GM20000 (cell line): Measurements from ENCODE around the gene SRSF3.
A peak's percentile ranks its signal among the peaks of the same experiment; 100 is the strongest.

Source experiments
- DNase-seq: peaks from one replicate; pipeline ENCODE4 v3.0.0; 2012; ENCODE audit warnings: low spot score
- TF ChIP-seq, protein P1 (sequence below): IDR thresholded peaks from 2 replicates; pipeline ENCODE4 v1.5.1; 2012; ENCODE audit warnings: mild to moderate bottlenecking, control low read depth; ENCODE audit errors: extremely low read depth, missing control alignments

SRSF3 gene

DNA sequence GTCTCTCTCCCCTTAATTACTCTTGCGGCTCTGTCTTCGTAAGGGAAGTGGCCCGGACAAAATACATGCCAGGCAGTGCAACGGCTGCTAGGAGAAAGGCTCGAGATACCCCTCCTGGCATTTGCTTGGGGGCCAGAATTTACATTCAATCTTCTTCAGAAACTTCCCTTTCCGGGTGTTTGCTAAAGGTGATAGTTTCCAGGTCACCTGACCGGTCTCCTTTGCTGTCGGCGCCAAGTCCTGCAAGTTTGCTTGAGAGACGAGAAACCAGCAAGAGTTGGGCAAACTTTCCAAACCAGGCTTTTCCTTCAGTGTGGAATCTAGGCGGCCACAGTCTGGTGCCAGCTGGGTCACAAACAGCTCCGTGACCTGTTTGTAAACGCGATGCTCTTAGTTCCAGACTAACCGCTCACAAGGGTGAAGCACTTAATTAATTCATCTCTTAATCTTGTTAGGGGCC, 563 bp upstream of the SRSF3 start:
- TF ChIP-seq, protein P1, sequence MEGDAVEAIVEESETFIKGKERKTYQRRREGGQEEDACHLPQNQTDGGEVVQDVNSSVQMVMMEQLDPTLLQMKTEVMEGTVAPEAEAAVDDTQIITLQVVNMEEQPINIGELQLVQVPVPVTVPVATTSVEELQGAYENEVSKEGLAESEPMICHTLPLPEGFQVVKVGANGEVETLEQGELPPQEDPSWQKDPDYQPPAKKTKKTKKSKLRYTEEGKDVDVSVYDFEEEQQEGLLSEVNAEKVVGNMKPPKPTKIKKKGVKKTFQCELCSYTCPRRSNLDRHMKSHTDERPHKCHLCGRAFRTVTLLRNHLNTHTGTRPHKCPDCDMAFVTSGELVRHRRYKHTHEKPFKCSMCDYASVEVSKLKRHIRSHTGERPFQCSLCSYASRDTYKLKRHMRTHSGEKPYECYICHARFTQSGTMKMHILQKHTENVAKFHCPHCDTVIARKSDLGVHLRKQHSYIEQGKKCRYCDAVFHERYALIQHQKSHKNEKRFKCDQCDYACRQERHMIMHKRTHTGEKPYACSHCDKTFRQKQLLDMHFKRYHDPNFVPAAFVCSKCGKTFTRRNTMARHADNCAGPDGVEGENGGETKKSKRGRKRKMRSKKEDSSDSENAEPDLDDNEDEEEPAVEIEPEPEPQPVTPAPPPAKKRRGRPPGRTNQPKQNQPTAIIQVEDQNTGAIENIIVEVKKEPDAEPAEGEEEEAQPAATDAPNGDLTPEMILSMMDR = no peak
- peak; percentile 54 for DNase-seq

DNA sequence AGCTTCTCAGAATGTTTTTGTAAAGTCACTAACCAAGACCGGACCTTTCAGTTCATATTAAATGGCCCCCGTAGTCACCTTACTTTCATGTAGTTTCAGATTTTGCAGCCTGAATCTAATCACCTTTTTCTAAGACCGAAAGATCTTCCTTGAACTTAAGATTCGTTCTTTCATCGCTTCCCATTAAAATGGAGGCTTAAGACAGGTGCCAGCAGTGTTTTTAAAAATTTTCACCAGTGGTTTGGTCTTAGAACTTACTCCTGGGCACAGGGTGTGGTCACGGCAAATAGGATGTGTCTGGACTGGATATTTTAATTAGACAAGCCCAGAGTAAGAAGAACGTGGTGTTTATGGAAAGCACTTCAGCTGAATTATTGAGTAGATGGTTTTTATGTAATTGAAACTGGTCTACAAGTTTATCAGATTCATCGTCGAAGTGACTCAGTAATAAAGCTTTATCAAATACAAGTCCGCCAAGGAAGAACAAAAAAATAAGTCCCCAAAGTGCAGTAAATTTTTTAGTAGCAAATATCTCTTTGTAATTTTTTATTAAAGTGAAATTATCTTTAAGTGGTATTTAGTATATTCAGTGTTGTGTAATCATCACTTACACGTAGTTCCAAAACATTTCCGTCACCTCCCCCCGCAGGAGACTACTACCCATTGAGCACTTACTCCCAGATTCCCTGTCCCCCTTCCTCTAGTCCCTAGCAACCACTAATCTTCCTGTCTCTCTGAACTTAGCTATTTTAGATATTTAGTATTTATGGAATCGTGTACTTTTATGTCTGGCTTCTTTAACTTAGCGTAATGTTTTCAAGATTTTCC, 868 bp downstream of the SRSF3 start:
- no peak for DNase-seq
- TF ChIP-seq, protein P1 = no peak

DNA sequence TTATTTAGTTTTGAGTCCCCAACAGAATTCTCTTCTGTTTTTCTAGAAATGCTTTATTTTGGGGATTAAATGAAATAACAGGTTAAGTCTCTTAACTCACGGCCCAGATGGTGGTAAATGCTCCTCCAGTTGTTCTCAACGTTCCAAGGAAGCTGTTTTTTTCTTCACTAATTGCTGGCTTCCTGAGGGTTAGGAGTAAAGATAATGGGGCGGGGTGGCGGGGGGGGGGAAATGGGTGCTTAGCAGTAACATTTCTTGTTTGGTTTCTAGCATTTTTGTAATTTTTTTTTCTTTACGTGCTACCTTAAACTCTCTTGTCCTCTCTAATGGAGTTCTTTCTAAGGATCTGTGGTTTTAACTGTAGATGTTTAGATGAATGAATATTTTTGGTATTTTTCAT, 2.2 kb downstream of the SRSF3 start:
- DNase-seq = no peak

DNA sequence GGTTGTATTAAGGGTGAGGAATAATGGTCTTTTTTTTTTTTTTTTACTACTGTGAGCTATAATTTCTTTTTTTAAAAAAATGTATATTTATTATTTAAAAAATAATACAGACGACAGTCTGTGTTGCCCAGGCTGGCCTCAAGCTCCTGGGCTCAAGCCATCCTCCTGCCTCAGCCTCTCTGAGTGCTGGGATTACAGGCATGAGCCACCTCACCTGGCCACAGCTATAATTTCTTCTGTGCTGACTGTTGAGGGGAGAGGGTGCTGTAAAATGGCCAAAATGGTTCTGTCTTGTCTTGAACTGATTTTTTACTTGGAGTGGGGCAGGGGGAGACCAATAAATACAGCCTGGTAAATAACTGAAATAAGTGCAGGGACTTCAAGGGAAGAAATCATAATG, 3.6 kb downstream of the SRSF3 start:
- DNase-seq = no peak
- TF ChIP-seq, protein P1 = no peak

More for the DNA sequence above, 2.2 kb downstream of the SRSF3 start:
- TF ChIP-seq, protein P1 = no peak

DNA sequence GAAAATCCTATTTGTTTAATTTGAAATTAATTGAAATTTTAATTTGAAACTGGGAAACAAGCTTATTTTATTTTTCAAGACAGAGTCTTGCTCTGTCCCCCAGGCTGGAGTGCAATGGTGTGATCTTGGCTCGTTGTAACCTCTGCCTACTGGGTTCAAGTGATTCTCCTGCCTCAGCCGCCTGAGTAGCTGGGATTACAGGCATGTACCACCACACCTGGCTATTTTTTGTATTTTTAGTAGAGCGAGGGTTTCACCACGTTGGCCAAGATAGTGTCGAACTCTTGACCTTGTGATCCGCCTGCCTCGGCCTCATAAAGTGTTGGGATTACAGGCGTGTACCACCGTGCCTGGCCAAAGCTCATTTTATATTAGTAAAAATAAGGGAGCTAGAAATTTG, 4.2 kb downstream of the SRSF3 start:
- TF ChIP-seq, protein P1 = no peak
- no peak for DNase-seq

DNA sequence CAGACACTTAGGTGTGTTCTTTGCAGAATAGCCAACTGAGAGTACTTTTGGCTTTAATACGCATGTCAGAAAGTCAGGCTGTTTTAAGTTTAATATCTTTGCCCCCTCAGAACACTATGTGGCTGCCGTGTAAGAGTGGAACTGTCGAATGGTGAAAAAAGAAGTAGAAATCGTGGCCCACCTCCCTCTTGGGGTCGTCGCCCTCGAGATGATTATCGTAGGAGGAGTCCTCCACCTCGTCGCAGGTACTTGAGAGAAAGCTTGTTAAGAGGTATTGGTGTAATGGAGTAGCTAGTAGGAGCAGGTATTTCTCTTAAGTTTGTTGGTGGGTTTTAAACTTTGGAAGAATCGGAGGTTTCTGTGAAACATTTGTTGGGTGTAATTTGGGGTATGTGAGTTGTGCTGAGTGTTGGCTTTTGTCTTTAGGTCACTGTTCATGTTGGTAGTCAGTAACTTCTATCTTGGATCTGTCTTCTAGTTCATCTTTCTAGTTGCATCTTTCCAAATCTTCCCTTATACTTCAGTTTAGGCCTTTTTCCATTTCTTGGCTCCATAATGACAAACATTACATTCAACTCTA, 4.7 kb downstream of the SRSF3 start:
- DNase-seq = no peak
- TF ChIP-seq, protein P1 = no peak

DNA sequence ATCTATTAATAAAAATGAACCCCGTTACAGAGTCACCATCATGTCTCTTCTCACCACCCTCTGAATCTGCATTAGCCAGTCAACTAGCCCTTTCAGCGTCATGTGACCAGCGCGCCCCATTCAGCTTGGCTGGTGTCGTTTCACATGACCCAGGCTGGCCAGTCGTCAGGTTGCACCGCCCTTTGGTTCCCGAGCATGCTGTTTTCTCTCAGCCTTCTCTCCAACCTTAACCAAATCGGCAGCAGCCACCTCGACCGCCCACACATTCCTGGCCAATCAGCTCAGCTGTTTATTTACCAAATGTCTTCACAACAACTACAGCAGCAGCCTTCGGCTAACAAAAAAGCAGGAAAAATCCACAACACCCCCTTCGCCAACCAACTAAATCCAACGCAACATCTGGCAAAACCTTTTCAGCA, 5.6 kb downstream of the SRSF3 start:
- no peak for DNase-seq
- TF ChIP-seq, protein P1 = no peak
